Cardiac muscle cell (in vitro differentiated cells and primary cell): Measurements from ENCODE around the gene NDUFAF8. TPM values are rescaled to one million over a fixed set of nuclear protein-coding genes. Genes with fewer than 3 reads are reported as not detected.

Source experiments
- DNase-seq, 2 donors: peaks; one replicate each; pipeline versions ENCODE4 v3.0.0 to v3.0.0-alpha.2; 2010 to 2017; ENCODE audit warnings: low read depth in 1 of 2, low spot score in 1 of 2
- H3K27ac ChIP-seq: fragments of 200-600 bp; sonication (generic); 2 replicates; pipeline ENCODE4 v1.5.1; 2016
- H3K27me3 ChIP-seq: fragments of 200-600 bp; sonication (generic); 2 replicates; pipeline ENCODE4 v1.6.0; 2016; ENCODE audit warnings: control low read depth
- H3K36me3 ChIP-seq: fragments of 200-600 bp; sonication (generic); 2 replicates; pipeline ENCODE4 v1.5.1; 2016; ENCODE audit warnings: control low read depth
- H3K4me1 ChIP-seq: fragments of 200-600 bp; sonication (generic); 2 replicates; pipeline ENCODE4 v1.8.1; 2017; ENCODE audit warnings: low read depth, mild to moderate bottlenecking, mixed run types
- H3K4me3 ChIP-seq: fragments of 200-600 bp; sonication (generic); 2 replicates; pipeline ENCODE4 v1.5.1; 2016; ENCODE audit warnings: mild to moderate bottlenecking
- H3K9me3 ChIP-seq: fragments of 200-600 bp; sonication (generic); 2 replicates; pipeline ENCODE4 v1.5.1; 2017; ENCODE audit warnings: low read depth, mild to moderate bottlenecking, control low read depth
- CTCF ChIP-seq: IDR thresholded peaks from 2 replicates; pipeline ENCODE4 v1.5.1; 2012; ENCODE audit warnings: low read depth, mild to moderate bottlenecking, low read length
- polyA plus RNA-seq: library from polyadenylated mRNA; unstranded; fragments of >200 nt; fragmentation: Nextera tagmentation; extraction: Ambion mirVana; gene quantifications from 2 replicates; pipeline ENCODE4 v1.2.1, GENCODE V29; 2016
- total RNA-seq: library from RNA; depleted of rRNA; stranded (reverse); fragments of >200 nt; gene quantifications from 2 replicates; pipeline ENCODE4 v1.2.3, GENCODE V29; 2016

NDUFAF8 gene
- total and polyA plus RNA-seq, 2 experiments from 2014 or later: 52.3 to 142 TPM

- no peaks in the 10 kb centered on the region for H3K9me3 ChIP-seq
- no peaks in the 10 kb centered on the region for H3K4me1 ChIP-seq
- no peaks in the 10 kb centered on the region for H3K27me3 ChIP-seq
- no peak for DNase-seq
- no peak for TF ChIP-seq CTCF
- H3K27ac ChIP-seq: no peak overlapping the region
- no peak overlapping the region for H3K4me3 ChIP-seq
- no peaks in the 10 kb centered on the region for H3K36me3 ChIP-seq
These were observed 6.0 kb downstream of the NDUFAF8 start for GRCh38 chr17:81245024-81245664.

- no peaks in the 10 kb centered on the region for H3K36me3 ChIP-seq
- no peak overlapping the region for H3K27ac ChIP-seq
- no peaks in the 10 kb centered on the region for H3K4me1 ChIP-seq
- DNase-seq: no peak
- no peaks in the 10 kb centered on the region for H3K27me3 ChIP-seq
- no peaks in the 10 kb centered on the region for H3K9me3 ChIP-seq
- TF ChIP-seq CTCF: no peak
- H3K4me3 ChIP-seq: no peak overlapping the region
These were observed 6.7 kb downstream of the NDUFAF8 start for GRCh38 chr17:81245665-81246342.

- H3K27me3 ChIP-seq: no peaks in the 10 kb centered on the region
- H3K9me3 ChIP-seq: no peaks in the 10 kb centered on the region
- H3K36me3 ChIP-seq: no peaks in the 10 kb centered on the region
- TF ChIP-seq CTCF: no peak
- H3K4me3 ChIP-seq: no peak overlapping the region
- DNase-seq: no peak
- no peak overlapping the region for H3K27ac ChIP-seq
- peaks cover 4% of the 10 kb centered on the region for H3K4me1 ChIP-seq
These were observed 7.2 kb downstream of the NDUFAF8 start for GRCh38 chr17:81246343-81246670.

GRCh38 chr17:81246679-81247338 is 7.7 kb downstream of the NDUFAF8 start:
- TF ChIP-seq CTCF: no peak

GRCh38 chr17:81247339-81247990 is 8.3 kb downstream of the NDUFAF8 start:
- no peaks in the 10 kb centered on the region for H3K27me3 ChIP-seq
- no peaks in the 10 kb centered on the region for H3K36me3 ChIP-seq
- TF ChIP-seq CTCF: no peak
- no peak overlapping the region for H3K27ac ChIP-seq
- H3K4me3 ChIP-seq: no peak overlapping the region
- no peaks in the 10 kb centered on the region for H3K9me3 ChIP-seq
- H3K4me1 ChIP-seq: peaks cover 14% of the 10 kb centered on the region
- no peak for DNase-seq

More at GRCh38 chr17:81246679-81247338, 7.7 kb downstream of the NDUFAF8 start:
- DNase-seq: no peak
- Histone ChIP-seq H3K4me1 (peaks cover 7% of the 10 kb centered on the region), H3K9me3 (no peaks in the 10 kb centered on the region), H3K4me3 (no peak overlapping the region), H3K36me3 (no peaks in the 10 kb centered on the region), H3K27ac (no peak overlapping the region), H3K27me3 (no peaks in the 10 kb centered on the region)
